B cell (primary cell): ENCODE measurements around the gene BIRC2.

Experiments
- CTCF ChIP-seq: fragments of 200-600 bp; IDR thresholded peaks from one replicate; pipeline ENCODE4 v1.8.0; 2022; ENCODE audit warnings: antibody characterized with exemption, mild to moderate bottlenecking
- EZH2 ChIP-seq: IDR thresholded peaks from 2 replicates; pipeline ENCODE4 v1.6.1; 2012; ENCODE audit warnings: borderline replicate concordance, low read depth, mild to moderate bottlenecking, moderate library complexity, low read length; ENCODE audit not compliant: insufficient read depth, poor library complexity, severe bottlenecking

GRCh38 chr11:102405501-102405900 lies 58.5 kb downstream of the BIRC2 start:
- TF ChIP-seq CTCF (no peak), EZH2 (no peak)
